Thymus (tissue), 11 donors: ENCODE data around the gene IGSF8. TPM values are rescaled to one million over a fixed set of nuclear protein-coding genes. Genes with fewer than 3 reads are reported as not detected.
A peak's percentile ranks its signal among the peaks of the same experiment; 100 is the strongest.

Experiments used
- DNase-seq, 9 donors: peaks; one replicate each; pipeline ENCODE4 v3.0.0-alpha.2; 2013; ENCODE audit warnings: low spot score in 9 of 9, low read depth in 6 of 9, missing footprints in 1 of 9
- H3K27ac ChIP-seq, 2 donors: one replicate each; pipeline ENCODE4 v1.5.1; 2013; ENCODE audit warnings: control low read depth in 1 of 2, low read depth in 1 of 2, low read length in 1 of 2, mild to moderate bottlenecking in 1 of 2, moderate library complexity in 1 of 2
- H3K27me3 ChIP-seq, 2 donors: one replicate each; pipeline ENCODE4 v1.5.1; 2013; ENCODE audit warnings: low read length in 1 of 2; ENCODE audit not compliant: control insufficient read depth in 2 of 2, insufficient read depth in 1 of 2
- H3K36me3 ChIP-seq, 2 donors: one replicate each; pipeline ENCODE4 v1.5.1; 2013; ENCODE audit warnings: low read length in 1 of 2, mild to moderate bottlenecking in 1 of 2, moderate library complexity in 1 of 2; ENCODE audit not compliant: control insufficient read depth in 2 of 2, insufficient read depth in 2 of 2
- H3K4me1 ChIP-seq, 2 donors: one replicate each; pipeline ENCODE4 v1.5.1; 2013; ENCODE audit warnings: low read length in 2 of 2; ENCODE audit not compliant: control insufficient read depth in 2 of 2, insufficient read depth in 2 of 2
- H3K4me3 ChIP-seq, 2 donors: one replicate each; pipeline ENCODE4 v1.5.1; 2013; ENCODE audit warnings: low read length in 2 of 2, control low read depth in 1 of 2, mild to moderate bottlenecking in 1 of 2
- H3K9me3 ChIP-seq, 2 donors: one replicate each; pipeline ENCODE4 v1.5.1; 2013; ENCODE audit warnings: low read length in 1 of 2, mild to moderate bottlenecking in 1 of 2; ENCODE audit not compliant: control insufficient read depth in 2 of 2, insufficient read depth in 1 of 2
- WGBS: extraction: QIAGEN DNeasy Blood & Tissue Kit; methylation state at CpG from one replicate; pipeline ENCODE4 v1.1.7; 2013; 5-methylcytosine and 5-hydroxymethylcytosine counted together
- polyA plus RNA-seq: library from polyadenylated mRNA; stranded (reverse); fragments of 200-250 nt; gene quantifications from one replicate; pipeline ENCODE4 v1.2.3, GENCODE V29; 2013
- total RNA-seq: library from RNA; stranded (reverse); fragments of 120-200 nt; gene quantifications from one replicate; pipeline ENCODE4 v1.2.4, GENCODE V29; 2013
- donor health status: healthy.

IGSF8 gene
- total and polyA plus RNA-seq, 2 donors: 15.6 to 22.3 TPM

- Histone ChIP-seq H3K36me3 (no peaks in the 10 kb centered on the region), H3K27me3 (no peaks in the 10 kb centered on the region), H3K9me3 (no peaks in the 10 kb centered on the region), H3K4me1 (peaks cover 15 to 28% of the 10 kb centered on the region in 2 donors), H3K4me3 (no peak overlapping the region), H3K27ac (no peak overlapping the region)
- WGBS: 92% methylated on average over 9 of the region's 9 CpGs
- no peak for DNase-seq
Observed at GRCh38 chr1:160101717-160102522, 3.5 kb upstream of the IGSF8 start.

- Histone ChIP-seq H3K4me3 (no peak overlapping the region), H3K27ac (no peak overlapping the region), H3K36me3 (peaks cover 0 to 3% of the 10 kb centered on the region in 2 donors), H3K4me1 (peaks cover 22 to 35% of the 10 kb centered on the region in 2 donors), H3K27me3 (no peaks in the 10 kb centered on the region), H3K9me3 (no peaks in the 10 kb centered on the region)
- DNase-seq: peak in 8 of 9 donors; percentile 50 to 85 (median 68)
- WGBS: 26% methylated on average over 13 of the region's 13 CpGs
Observed at GRCh38 chr1:160101037-160101716, 2.8 kb upstream of the IGSF8 start.

GRCh38 chr1:160099716-160100375, 1.4 kb upstream of the IGSF8 start:
- WGBS: 96% methylated on average over 2 of the region's 2 CpGs
- no peak for DNase-seq
- H3K36me3 ChIP-seq: peaks cover 4 to 5% of the 10 kb centered on the region in 2 donors
- peak overlapping the region; percentile 25 to 92 for H3K27ac ChIP-seq
- no peak overlapping the region for H3K4me3 ChIP-seq
- no peaks in the 10 kb centered on the region for H3K9me3 ChIP-seq
- H3K4me1 ChIP-seq: peaks cover 24 to 37% of the 10 kb centered on the region in 2 donors
- H3K27me3 ChIP-seq: no peaks in the 10 kb centered on the region

- Histone ChIP-seq H3K27ac (peak overlapping the region; percentile 92 to 95), H3K4me3 (peak overlapping the region; percentile 58 to 72), H3K36me3 (peaks cover 7 to 11% of the 10 kb centered on the region in 2 donors), H3K9me3 (no peaks in the 10 kb centered on the region), H3K27me3 (no peaks in the 10 kb centered on the region), H3K4me1 (peaks cover 24 to 37% of the 10 kb centered on the region in 2 donors)
- DNase-seq: peak; percentile 79 to 97 (median 95)
- 3% methylated on average over 40 of the region's 40 CpGs for WGBS
Observed at GRCh38 chr1:160098852-160099561, 588 bp upstream of the IGSF8 start.

GRCh38 chr1:160097151-160097910, 1.1 kb downstream of the IGSF8 start:
- WGBS: 87% methylated on average over 5 of the region's 5 CpGs
- Histone ChIP-seq H3K27ac (peak overlapping the region; percentile 7 to 25), H3K36me3 (peaks cover 19 to 22% of the 10 kb centered on the region in 2 donors), H3K9me3 (no peaks in the 10 kb centered on the region), H3K4me3 (peak overlapping the region; percentile 72 to 82), H3K4me1 (peaks cover 24 to 45% of the 10 kb centered on the region in 2 donors), H3K27me3 (no peaks in the 10 kb centered on the region)
- peak in 1 of 9 donors; percentile 47 for DNase-seq

GRCh38 chr1:160096274-160097116, 1.9 kb downstream of the IGSF8 start:
- peak overlapping the region; percentile 7 to 25 for H3K27ac ChIP-seq
- peaks cover 24 to 44% of the 10 kb centered on the region in 2 donors for H3K4me1 ChIP-seq
- 92% methylated on average over 4 of the region's 4 CpGs for WGBS

GRCh38 chr1:160095382-160096105, 2.9 kb downstream of the IGSF8 start:
- no peaks in the 10 kb centered on the region for H3K27me3 ChIP-seq
- peaks cover 19 to 35% of the 10 kb centered on the region in 2 donors for H3K4me1 ChIP-seq
- H3K36me3 ChIP-seq: peaks cover 35 to 38% of the 10 kb centered on the region in 2 donors
- 98% methylated on average over 4 of the region's 4 CpGs for WGBS
- H3K4me3 ChIP-seq: no peak overlapping the region
- DNase-seq: no peak
- no peak overlapping the region for H3K27ac ChIP-seq
- no peaks in the 10 kb centered on the region for H3K9me3 ChIP-seq

More at GRCh38 chr1:160096274-160097116, 1.9 kb downstream of the IGSF8 start:
- H3K36me3 ChIP-seq: peaks cover 26 to 31% of the 10 kb centered on the region in 2 donors
- DNase-seq: no peak
- H3K27me3 ChIP-seq: no peaks in the 10 kb centered on the region
- H3K4me3 ChIP-seq: no peak overlapping the region
- H3K9me3 ChIP-seq: no peaks in the 10 kb centered on the region
